ENCODE results near the gene FOXR1. TPM values are rescaled to one million over a fixed set of nuclear protein-coding genes. Genes with fewer than 3 reads are reported as not detected.
"Not testable (repeated sequence)": the region's sequence is repeated elsewhere in the genome, so short reads cannot be mapped to it uniquely, and the experiment has no call there.

The FOXR1 gene
- polyA plus RNA-seq, 4 donors: not detected

DNA sequence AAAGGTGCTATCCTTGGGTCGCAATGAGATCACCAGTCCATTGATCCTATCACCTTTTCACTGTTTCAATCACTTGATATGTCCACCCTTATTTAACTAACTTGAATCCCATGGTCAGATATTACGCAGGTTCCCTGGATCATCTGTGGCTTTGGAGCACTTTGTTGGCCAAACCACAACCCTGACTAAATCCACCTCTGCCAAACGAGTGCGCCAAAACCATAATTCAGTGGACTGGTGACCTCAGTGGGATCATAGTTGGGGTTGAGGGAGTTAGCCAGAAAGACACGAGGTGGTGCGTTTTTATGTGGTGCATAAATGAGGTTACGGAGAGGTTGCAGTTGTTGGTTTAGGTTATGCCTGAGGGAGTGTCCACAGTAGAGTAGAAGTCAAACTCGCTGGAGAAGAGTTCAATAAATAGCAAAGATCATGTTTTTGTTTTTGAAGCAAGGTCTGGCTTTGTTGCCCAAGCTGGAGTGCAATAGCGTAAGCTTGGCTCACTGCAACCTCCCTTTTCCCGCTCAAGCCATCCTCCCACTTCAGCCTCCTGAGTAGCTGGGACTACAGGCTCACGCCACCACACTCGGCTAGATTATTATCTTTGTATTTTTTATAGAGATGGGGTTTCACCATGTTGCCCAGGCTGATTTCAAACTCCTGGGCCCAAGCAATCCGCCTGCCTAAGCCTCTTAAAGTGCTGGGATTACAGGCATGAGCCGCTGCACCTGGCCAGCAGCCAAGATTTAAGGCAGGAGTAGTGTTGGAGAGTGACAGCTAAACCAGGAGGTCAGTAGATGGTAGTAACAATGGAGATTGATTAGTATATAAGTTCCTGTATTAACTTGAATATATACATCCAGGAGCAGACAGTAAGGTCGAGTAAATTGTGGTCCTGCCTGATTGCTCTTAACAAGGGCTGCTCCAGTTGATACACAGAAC is 4.5 kb downstream of the FOXR1 start:
- 77 to 80% (median 79%) methylated on average over 15 of the region's 15 CpGs for WGBS, 3 donors
- H3K9me3 ChIP-seq (ENCODE audit: control insufficient read depth in 2 of 2, insufficient read depth in 1 of 2, low read depth in 1 of 2, low read length in 1 of 2): peaks cover 0 to 2% of the 10 kb centered on the region in 2 donors
- DNase-seq (no peak), FAIRE-seq (no peak)
- H3K27me3 ChIP-seq (ENCODE audit: control insufficient read depth in 3 of 3, insufficient read depth in 3 of 3, low read length in 3 of 3): peaks cover 0 to 12% (median 0%) of the 10 kb centered on the region in 3 donors
- H3K27ac ChIP-seq (ENCODE audit: low read depth in 1 of 3, low read length in 2 of 3): no peak overlapping the region
- H3K4me1 ChIP-seq (ENCODE audit: control insufficient read depth in 3 of 3, insufficient read depth in 2 of 3, low read depth in 1 of 3, low read length in 2 of 3): peaks cover 0 to 16% (median 0%) of the 10 kb centered on the region in 3 donors
- no peaks in the 10 kb centered on the region for H3K36me3 ChIP-seq (ENCODE audit: control insufficient read depth in 3 of 3, insufficient read depth in 2 of 3, low read depth in 1 of 3, low read length in 3 of 3)
- H3K4me3 ChIP-seq (ENCODE audit: low read depth in 1 of 3, low read length in 3 of 3): no peak overlapping the region

DNA sequence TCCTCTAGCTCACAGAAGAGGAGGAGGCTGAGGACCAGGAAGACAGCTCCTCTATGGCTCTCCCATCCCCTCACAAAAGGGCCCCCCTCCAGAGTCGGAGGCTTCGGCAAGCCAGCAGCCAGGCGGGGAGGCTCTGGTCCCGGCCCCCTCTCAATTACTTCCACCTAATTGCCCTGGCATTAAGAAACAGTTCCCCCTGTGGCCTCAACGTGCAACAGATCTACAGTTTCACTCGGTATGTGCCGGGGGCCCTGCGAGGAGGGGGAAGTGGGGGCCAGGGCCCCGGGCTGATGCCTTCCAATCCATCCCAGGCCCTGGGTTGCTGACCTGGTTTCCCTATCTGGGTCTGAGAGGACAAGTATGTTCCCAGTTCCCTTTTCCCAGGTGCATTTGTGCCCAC is 7.9 kb downstream of the FOXR1 start:
- DNase-seq (peak in 1 of 2 donors; percentile 19), FAIRE-seq (no peak)
- H3K4me1 ChIP-seq (ENCODE audit: control insufficient read depth in 3 of 3, insufficient read depth in 2 of 3, low read depth in 1 of 3, low read length in 2 of 3): peaks cover 0 to 16% (median 0%) of the 10 kb centered on the region in 3 donors
- H3K27me3 ChIP-seq (ENCODE audit: control insufficient read depth in 3 of 3, insufficient read depth in 3 of 3, low read length in 3 of 3): peaks cover 0 to 7% (median 0%) of the 10 kb centered on the region in 3 donors
- no peaks in the 10 kb centered on the region for H3K36me3 ChIP-seq (ENCODE audit: control insufficient read depth in 3 of 3, insufficient read depth in 2 of 3, low read depth in 1 of 3, low read length in 3 of 3)
- 49 to 72% (median 68%) methylated on average over 9 of the region's 9 CpGs for WGBS, 3 donors
- H3K27ac ChIP-seq (ENCODE audit: low read depth in 1 of 3, low read length in 2 of 3): no peak overlapping the region
- no peak overlapping the region for H3K4me3 ChIP-seq (ENCODE audit: low read depth in 1 of 3, low read length in 3 of 3)
- H3K9me3 ChIP-seq (ENCODE audit: control insufficient read depth in 2 of 2, insufficient read depth in 1 of 2, low read depth in 1 of 2, low read length in 1 of 2): no peaks in the 10 kb centered on the region

DNA sequence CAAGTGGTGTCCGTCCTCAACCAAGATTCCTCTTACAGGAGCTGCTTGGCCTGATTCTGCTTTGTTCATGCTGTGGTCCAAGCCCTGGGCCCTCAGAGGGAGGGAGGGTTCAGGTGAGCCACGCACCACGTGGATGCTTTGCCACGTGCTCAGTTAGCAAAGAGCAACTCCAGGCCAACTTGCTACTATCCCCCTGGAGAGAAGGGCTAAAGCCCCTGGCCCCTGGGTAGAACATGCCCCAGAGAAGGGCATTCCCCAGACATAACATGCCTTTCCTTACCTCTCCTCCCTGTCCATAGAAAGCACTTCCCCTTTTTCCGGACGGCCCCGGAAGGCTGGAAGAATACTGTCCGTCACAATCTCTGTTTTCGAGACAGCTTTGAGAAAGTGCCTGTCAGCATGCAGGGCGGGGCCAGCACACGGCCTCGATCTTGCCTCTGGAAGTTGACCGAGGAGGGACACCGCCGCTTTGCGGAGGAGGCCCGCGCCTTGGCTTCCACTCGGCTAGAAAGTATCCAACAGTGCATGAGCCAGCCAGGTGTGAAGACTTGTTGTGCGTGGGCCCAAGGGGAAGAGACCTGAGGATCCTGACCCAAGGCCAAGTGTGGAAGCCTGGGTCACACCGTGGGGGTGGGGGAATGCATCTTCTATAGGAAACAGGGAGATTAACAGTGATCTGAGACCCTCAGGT is 8.8 kb downstream of the FOXR1 start:
- Histone ChIP-seq H3K4me1 (ENCODE audit: control insufficient read depth in 3 of 3, insufficient read depth in 2 of 3, low read depth in 1 of 3, low read length in 2 of 3) (peaks cover 0 to 16% (median 0%) of the 10 kb centered on the region in 3 donors), H3K36me3 (ENCODE audit: control insufficient read depth in 3 of 3, insufficient read depth in 2 of 3, low read depth in 1 of 3, low read length in 3 of 3) (no peaks in the 10 kb centered on the region), H3K4me3 (ENCODE audit: low read depth in 1 of 3, low read length in 3 of 3) (no peak overlapping the region), H3K9me3 (ENCODE audit: control insufficient read depth in 2 of 2, insufficient read depth in 1 of 2, low read depth in 1 of 2, low read length in 1 of 2) (no peaks in the 10 kb centered on the region), H3K27me3 (ENCODE audit: control insufficient read depth in 3 of 3, insufficient read depth in 3 of 3, low read length in 3 of 3) (peaks cover 0 to 3% (median 0%) of the 10 kb centered on the region in 3 donors), H3K27ac (ENCODE audit: low read depth in 1 of 3, low read length in 2 of 3) (peak overlapping the region in 1 of 3 donors; percentile 17)
- FAIRE-seq (no peak), DNase-seq (peak; percentile 25 to 75)
- 35 to 50% (median 47%) methylated on average over 21 of the region's 21 CpGs for WGBS, 3 donors

DNA sequence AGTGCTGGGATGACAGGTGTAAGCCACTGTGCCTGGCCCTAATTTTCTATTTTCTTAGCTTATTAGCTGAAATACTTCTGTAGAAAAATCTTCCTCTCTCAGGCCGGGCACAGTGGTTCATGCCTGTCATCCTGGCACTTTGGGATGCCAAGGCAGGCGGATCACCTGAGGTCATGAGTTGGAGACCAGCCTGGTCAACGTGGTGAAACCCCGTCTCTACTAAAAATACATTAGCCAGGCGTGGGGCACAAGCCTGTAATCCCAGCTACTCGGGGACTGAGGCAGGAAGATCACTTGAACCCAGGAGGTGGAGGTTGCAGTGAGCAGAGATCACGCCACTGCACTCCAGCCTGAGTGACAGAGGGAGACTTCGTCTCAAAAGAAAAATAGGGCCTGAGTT is 12.8 kb downstream of the FOXR1 start:
- 71 to 75% (median 71%) methylated on average over 8 of the region's 8 CpGs for WGBS, 3 donors
- not testable (repeated sequence) for FAIRE-seq; DNase-seq; H3K9me3 ChIP-seq (ENCODE audit: control insufficient read depth in 2 of 2, insufficient read depth in 1 of 2, low read depth in 1 of 2, low read length in 1 of 2); H3K36me3 ChIP-seq (ENCODE audit: control insufficient read depth in 3 of 3, insufficient read depth in 2 of 3, low read depth in 1 of 3, low read length in 3 of 3); H3K27ac ChIP-seq (ENCODE audit: low read depth in 1 of 3, low read length in 2 of 3); H3K4me3 ChIP-seq (ENCODE audit: low read depth in 1 of 3, low read length in 3 of 3); H3K27me3 ChIP-seq (ENCODE audit: control insufficient read depth in 3 of 3, insufficient read depth in 3 of 3, low read length in 3 of 3)
- H3K4me1 ChIP-seq (ENCODE audit: control insufficient read depth in 3 of 3, insufficient read depth in 2 of 3, low read depth in 1 of 3, low read length in 2 of 3): peaks cover 0 to 13% (median 0%) of the 10 kb centered on the region in 3 donors

DNA sequence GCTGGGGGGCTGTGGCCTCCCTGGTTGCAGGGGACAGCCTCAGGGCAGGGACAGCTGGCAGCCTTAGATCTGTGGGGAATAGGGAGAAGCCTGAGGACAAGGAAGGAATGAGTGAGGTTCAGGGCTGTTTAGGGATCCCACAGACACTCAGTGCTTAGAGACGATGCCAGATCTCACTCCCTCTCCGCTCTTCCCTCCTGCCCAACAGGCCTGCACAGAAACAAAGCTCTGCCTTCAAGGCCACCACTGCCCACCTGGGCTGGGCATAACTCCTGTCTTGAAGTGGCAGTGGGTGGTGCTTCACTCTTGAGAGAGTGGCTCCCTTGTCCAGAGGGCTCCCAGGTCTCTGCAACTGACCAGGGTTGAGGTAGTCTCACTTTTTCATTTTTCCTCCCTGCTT is 13.3 kb downstream of the FOXR1 start:
- Histone ChIP-seq H3K27ac (ENCODE audit: low read depth in 1 of 3, low read length in 2 of 3) (no peak overlapping the region), H3K36me3 (ENCODE audit: control insufficient read depth in 3 of 3, insufficient read depth in 2 of 3, low read depth in 1 of 3, low read length in 3 of 3) (no peaks in the 10 kb centered on the region), H3K9me3 (ENCODE audit: control insufficient read depth in 2 of 2, insufficient read depth in 1 of 2, low read depth in 1 of 2, low read length in 1 of 2) (no peaks in the 10 kb centered on the region), H3K27me3 (ENCODE audit: control insufficient read depth in 3 of 3, insufficient read depth in 3 of 3, low read length in 3 of 3) (no peaks in the 10 kb centered on the region), H3K4me1 (ENCODE audit: control insufficient read depth in 3 of 3, insufficient read depth in 2 of 3, low read depth in 1 of 3, low read length in 2 of 3) (peaks cover 0 to 8% (median 0%) of the 10 kb centered on the region in 3 donors), H3K4me3 (ENCODE audit: low read depth in 1 of 3, low read length in 3 of 3) (no peak overlapping the region)
- DNase-seq: no peak
- no peak for FAIRE-seq
- 86 to 93% (median 92%) methylated on average over 2 of the region's 2 CpGs for WGBS, 3 donors

DNA sequence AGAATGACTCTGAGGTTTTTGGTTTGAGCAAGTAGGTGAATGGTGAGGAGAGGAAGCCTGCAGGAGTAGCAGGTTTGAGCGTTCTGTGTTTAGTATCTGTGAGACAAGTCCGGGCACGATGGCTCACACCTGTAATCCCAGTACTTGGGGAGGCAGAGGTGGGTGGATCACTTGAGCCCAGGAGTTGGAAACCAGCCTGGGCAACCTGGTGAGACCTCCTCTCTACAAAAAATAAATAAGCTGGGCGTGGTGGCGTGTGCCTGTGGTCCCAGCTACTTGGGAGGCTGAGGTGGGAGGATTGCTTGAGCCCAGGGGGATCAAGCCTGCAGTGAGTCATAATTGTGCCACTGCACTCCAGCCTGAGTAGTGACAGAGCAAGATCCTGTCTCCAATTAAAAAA is 16.7 kb downstream of the FOXR1 start:
- H3K36me3 ChIP-seq (ENCODE audit: control insufficient read depth in 3 of 3, insufficient read depth in 2 of 3, low read depth in 1 of 3, low read length in 3 of 3): no peaks in the 10 kb centered on the region
- H3K27me3 ChIP-seq (ENCODE audit: control insufficient read depth in 3 of 3, insufficient read depth in 3 of 3, low read length in 3 of 3): no peaks in the 10 kb centered on the region
- WGBS, 3 donors: 66 to 89% (median 84%) methylated on average over 5 of the region's 5 CpGs
- no peak overlapping the region for H3K4me3 ChIP-seq (ENCODE audit: low read depth in 1 of 3, low read length in 3 of 3)
- FAIRE-seq: no peak
- no peak for DNase-seq
- no peaks in the 10 kb centered on the region for H3K9me3 ChIP-seq (ENCODE audit: control insufficient read depth in 2 of 2, insufficient read depth in 1 of 2, low read depth in 1 of 2, low read length in 1 of 2)
- no peaks in the 10 kb centered on the region for H3K4me1 ChIP-seq (ENCODE audit: control insufficient read depth in 3 of 3, insufficient read depth in 2 of 3, low read depth in 1 of 3, low read length in 2 of 3)
- no peak overlapping the region for H3K27ac ChIP-seq (ENCODE audit: low read depth in 1 of 3, low read length in 2 of 3)

DNA sequence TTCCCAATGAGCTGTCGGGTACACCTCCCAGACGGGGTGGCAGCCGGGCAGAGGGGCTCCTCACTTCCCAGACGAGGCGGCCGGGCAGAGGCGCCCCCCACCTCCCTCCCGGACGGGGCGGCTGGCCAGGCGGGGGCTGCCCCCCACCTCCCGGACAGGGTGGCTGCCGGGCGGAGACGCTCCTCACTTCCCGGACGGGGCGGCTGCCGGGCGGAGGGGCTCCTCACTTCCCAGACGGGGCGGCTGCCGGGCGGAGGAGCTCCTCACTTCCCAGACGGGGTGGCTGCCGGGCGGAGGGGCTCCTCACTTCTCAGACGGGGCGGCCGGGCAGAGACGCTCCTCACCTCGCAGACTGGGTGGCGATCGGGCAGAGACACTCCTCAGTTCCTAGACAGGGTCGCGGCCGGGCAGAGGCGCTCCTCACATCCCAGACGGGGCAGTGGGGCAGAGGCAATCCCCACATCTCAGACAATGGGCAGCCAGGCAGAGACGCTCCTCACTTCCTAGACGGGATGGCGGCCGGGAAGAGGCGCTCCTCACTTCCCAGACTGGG is 20.0 kb downstream of the FOXR1 start:
- WGBS, 3 donors: 96 to 100% (median 98%) methylated on average over 26 to 44 of the region's 44 CpGs
- DNase-seq; H3K27ac ChIP-seq (ENCODE audit: low read depth in 1 of 3, low read length in 2 of 3); H3K4me3 ChIP-seq (ENCODE audit: low read depth in 1 of 3, low read length in 3 of 3); H3K36me3 ChIP-seq (ENCODE audit: control insufficient read depth in 3 of 3, insufficient read depth in 2 of 3, low read depth in 1 of 3, low read length in 3 of 3); H3K4me1 ChIP-seq (ENCODE audit: control insufficient read depth in 3 of 3, insufficient read depth in 2 of 3, low read depth in 1 of 3, low read length in 2 of 3); H3K27me3 ChIP-seq (ENCODE audit: control insufficient read depth in 3 of 3, insufficient read depth in 3 of 3, low read length in 3 of 3); FAIRE-seq; H3K9me3 ChIP-seq (ENCODE audit: control insufficient read depth in 2 of 2, insufficient read depth in 1 of 2, low read depth in 1 of 2, low read length in 1 of 2): not testable (repeated sequence)

DNA sequence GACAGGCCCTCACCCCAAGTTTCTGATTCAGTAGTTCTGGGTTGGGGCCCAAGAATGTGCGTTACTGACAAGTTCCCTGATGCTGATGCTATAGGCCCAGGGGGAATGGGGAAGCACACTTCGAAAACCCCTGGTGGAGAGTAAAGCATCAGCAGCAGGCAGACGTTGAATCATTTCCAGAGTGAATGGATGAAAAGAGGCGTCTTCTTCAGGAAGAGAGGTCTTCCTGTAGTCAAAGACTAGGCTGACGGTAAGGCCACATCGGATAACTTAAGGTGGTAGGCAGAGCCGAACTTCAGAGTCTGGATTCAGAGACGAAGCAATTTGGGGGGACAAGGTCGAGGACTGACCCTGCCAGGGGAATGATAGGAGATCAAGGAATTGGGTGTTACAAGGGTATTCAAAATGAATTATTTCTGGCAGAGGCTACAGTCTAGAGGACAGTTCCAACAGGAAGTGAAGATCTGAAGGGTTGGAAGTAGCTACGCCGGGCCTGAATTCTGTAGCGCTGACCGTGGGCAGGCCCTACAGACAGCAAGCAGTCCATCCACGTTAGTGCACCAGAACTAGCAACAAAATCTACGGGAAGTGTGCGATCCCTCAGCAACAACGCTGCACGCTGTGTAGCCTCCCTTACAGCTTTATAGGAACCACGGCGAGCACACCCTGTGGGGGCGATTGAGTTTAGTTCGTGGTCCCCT is 25.5 kb downstream of the FOXR1 start:
- H3K4me3 ChIP-seq (ENCODE audit: low read depth in 1 of 3, low read length in 3 of 3): peak overlapping the region; percentile 43 to 88 (median 70)
- DNase-seq: peak in 1 of 2 donors; percentile 19
- H3K9me3 ChIP-seq (ENCODE audit: control insufficient read depth in 2 of 2, insufficient read depth in 1 of 2, low read depth in 1 of 2, low read length in 1 of 2): no peaks in the 10 kb centered on the region
- no peak for FAIRE-seq
- H3K4me1 ChIP-seq (ENCODE audit: control insufficient read depth in 3 of 3, insufficient read depth in 2 of 3, low read depth in 1 of 3, low read length in 2 of 3): peaks cover 0 to 4% (median 2%) of the 10 kb centered on the region in 3 donors
- H3K27me3 ChIP-seq (ENCODE audit: control insufficient read depth in 3 of 3, insufficient read depth in 3 of 3, low read length in 3 of 3): no peaks in the 10 kb centered on the region
- 16 to 32% (median 24%) methylated on average over 22 of the region's 22 CpGs for WGBS, 3 donors
- peaks cover 0 to 15% (median 2%) of the 10 kb centered on the region in 3 donors for H3K36me3 ChIP-seq (ENCODE audit: control insufficient read depth in 3 of 3, insufficient read depth in 2 of 3, low read depth in 1 of 3, low read length in 3 of 3)
- H3K27ac ChIP-seq (ENCODE audit: low read depth in 1 of 3, low read length in 2 of 3): peak overlapping the region in 1 of 3 donors; percentile 93

Data from small intestine (tissue), 7 donors.